HepG2 (cell line): ENCODE measurements around the gene FKBP8. TPM values are rescaled to one million over a fixed set of nuclear protein-coding genes. Genes with fewer than 3 reads are reported as not detected.

Experiments
- CHD2 ChIP-seq: IDR thresholded peaks from 2 replicates; pipeline ENCODE4 v1.6.1; 2011; ENCODE audit warnings: low read depth, low read length, improper control_type of control experiment
- EHMT2 ChIP-seq: fragments of 200-600 bp; sonication (generic); IDR thresholded peaks from 2 replicates; pipeline ENCODE4 v1.7.0; 2017; ENCODE audit warnings: antibody characterized with exemption, low read depth, low read length, borderline replicate concordance
- KAT2B ChIP-seq: fragments of 150-350 bp; IDR thresholded peaks from 2 replicates; pipeline ENCODE4 v1.6.1; 2014; ENCODE audit warnings: low read depth, low read length, borderline replicate concordance
- MLX ChIP-seq: IDR thresholded peaks from 2 replicates; pipeline ENCODE4 v1.6.1; 2016
- NONO ChIP-seq, 2 experiments: fragments of 450-650 bp in 1 of 2; sonication (generic) in 1 of 2; formaldehyde crosslinking in 1 of 2; IDR thresholded peaks in 1 of 2; conservative IDR thresholded peaks in 1 of 2; 2 replicates each; pipeline versions ENCODE4 v1.6.1 to v1.8.0; 2017 to 2022; ENCODE audit warnings: mild to moderate bottlenecking in 1 of 2, missing genetic modification reagents in 1 of 2, moderate library complexity in 1 of 2
- NR2F1 ChIP-seq, 2 experiments: fragments of 450-650 bp in 1 of 2; formaldehyde crosslinking in 1 of 2; IDR thresholded peaks; 2 replicates each; pipeline versions ENCODE4 v1.5.0 to v1.6.1; 2016 to 2020; ENCODE audit warnings: mild to moderate bottlenecking in 1 of 2, missing compliant biosample characterization in 1 of 2, missing genetic modification reagents in 1 of 2, moderate library complexity in 1 of 2
- PCBP1 ChIP-seq: fragments of 200-400 bp; formaldehyde crosslinking; IDR thresholded peaks from 2 replicates; pipeline ENCODE4 v1.6.1; 2017; ENCODE audit warnings: mild to moderate bottlenecking, low read depth, low read length, borderline replicate concordance
- SYNCRIP ChIP-seq: fragments of 200-400 bp; formaldehyde crosslinking; IDR thresholded peaks from 2 replicates; pipeline ENCODE4 v1.6.1; 2018; ENCODE audit warnings: mild to moderate bottlenecking, low read depth, low read length; ENCODE audit not compliant: insufficient read depth
- ZBTB43 ChIP-seq: sonication (generic); formaldehyde crosslinking; conservative IDR thresholded peaks from 2 replicates; pipeline ENCODE4 v1.4.0; 2020; ENCODE audit warnings: missing genetic modification reagents
- ZNF136 ChIP-seq: sonication (generic); formaldehyde crosslinking; IDR thresholded peaks from 2 replicates; pipeline ENCODE4 v1.8.1; 2022; ENCODE audit warnings: low read depth, mild to moderate bottlenecking, moderate library complexity, missing genetic modification reagents
- ZNF264 ChIP-seq: sonication (generic); formaldehyde crosslinking; IDR thresholded peaks from 2 replicates; pipeline ENCODE4 v1.4.0; 2020; ENCODE audit warnings: missing genetic modification reagents
- ZNF34 ChIP-seq: sonication (generic); formaldehyde crosslinking; IDR thresholded peaks from 2 replicates; pipeline ENCODE4 v1.4.0; 2020; ENCODE audit warnings: mild to moderate bottlenecking, missing genetic modification reagents, borderline replicate concordance
- ZNF446 ChIP-seq: sonication (generic); formaldehyde crosslinking; IDR thresholded peaks from 2 replicates; pipeline ENCODE4 v1.5.0; 2020; ENCODE audit warnings: mild to moderate bottlenecking, missing genetic modification reagents
- ZNF564 ChIP-seq: sonication (generic); formaldehyde crosslinking; IDR thresholded peaks from 2 replicates; pipeline ENCODE4 v1.8.1; 2023; ENCODE audit warnings: mild to moderate bottlenecking, missing genetic modification reagents
- ZNF609 ChIP-seq: sonication (generic); formaldehyde crosslinking; IDR thresholded peaks from 2 replicates; pipeline ENCODE4 v1.4.0; 2020; ENCODE audit warnings: mild to moderate bottlenecking, missing genetic modification reagents, borderline replicate concordance
- polyA plus RNA-seq, 8 experiments: library from polyadenylated mRNA; depleted of rRNA in 3 of 8; stranded (reverse) in 7 of 8; unstranded in 1 of 8; fragments of >200 nt; fragmentation: Illumina TruSeq in 4 of 8; extraction: Trizol in 4 of 8; gene quantifications; 2 replicates each; pipeline versions ENCODE4 v1.2.1 to v1.2.3, GENCODE V29; 2011 to 2016; ENCODE audit warnings: low read depth in 4 of 8, missing spikeins in 1 of 8, mixed read lengths in 1 of 8; ENCODE audit not compliant: insufficient read depth in 1 of 8
- total RNA-seq, 5 experiments: library from RNA; depleted of rRNA; stranded (reverse); fragments of >200 nt; fragmentation: Illumina TruSeq; extraction: Trizol; gene quantifications; 2 replicates each; pipeline ENCODE4 v1.2.3, GENCODE V29; 2016; ENCODE audit warnings: low read depth in 1 of 5
- TF ChIP-seq, protein P1 (sequence below): sonication (generic); formaldehyde crosslinking; IDR thresholded peaks from 2 replicates; pipeline ENCODE4 v1.4.0; 2020; ENCODE audit warnings: missing genetic modification reagents
- TF ChIP-seq, protein P2 (sequence below): sonication (generic); formaldehyde crosslinking; IDR thresholded peaks from 2 replicates; pipeline ENCODE4 v1.5.0; 2020; ENCODE audit warnings: missing genetic modification reagents, mild to moderate bottlenecking, borderline replicate concordance

FKBP8 gene
- total and polyA plus RNA-seq, 2 of the 13 experiments (the other 11 are each of a cell fraction or from before 2014, with no cell fraction given) = 81.7 to 93.9 TPM

- no peak for TF ChIP-seq NR2F1 (CRISPR knock-in tag; IDR thresholded peaks at IDR 0.05)
- no peak for TF ChIP-seq ZNF264 (CRISPR knock-in tag)
- TF ChIP-seq ZNF609 (CRISPR knock-in tag) = no peak
- TF ChIP-seq SYNCRIP = no peak
- TF ChIP-seq ZNF564 = no peak
- no peak for TF ChIP-seq KAT2B
- TF ChIP-seq, protein P1, sequence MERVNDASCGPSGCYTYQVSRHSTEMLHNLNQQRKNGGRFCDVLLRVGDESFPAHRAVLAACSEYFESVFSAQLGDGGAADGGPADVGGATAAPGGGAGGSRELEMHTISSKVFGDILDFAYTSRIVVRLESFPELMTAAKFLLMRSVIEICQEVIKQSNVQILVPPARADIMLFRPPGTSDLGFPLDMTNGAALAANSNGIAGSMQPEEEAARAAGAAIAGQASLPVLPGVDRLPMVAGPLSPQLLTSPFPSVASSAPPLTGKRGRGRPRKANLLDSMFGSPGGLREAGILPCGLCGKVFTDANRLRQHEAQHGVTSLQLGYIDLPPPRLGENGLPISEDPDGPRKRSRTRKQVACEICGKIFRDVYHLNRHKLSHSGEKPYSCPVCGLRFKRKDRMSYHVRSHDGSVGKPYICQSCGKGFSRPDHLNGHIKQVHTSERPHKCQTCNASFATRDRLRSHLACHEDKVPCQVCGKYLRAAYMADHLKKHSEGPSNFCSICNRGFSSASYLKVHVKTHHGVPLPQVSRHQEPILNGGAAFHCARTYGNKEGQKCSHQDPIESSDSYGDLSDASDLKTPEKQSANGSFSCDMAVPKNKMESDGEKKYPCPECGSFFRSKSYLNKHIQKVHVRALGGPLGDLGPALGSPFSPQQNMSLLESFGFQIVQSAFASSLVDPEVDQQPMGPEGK (CRISPR knock-in tag) = peak; percentile 57; the same call in 1 of the 2 replicates
- no peak for TF ChIP-seq PCBP1
- TF ChIP-seq CHD2 = no peak
- TF ChIP-seq ZNF136 (CRISPR knock-in tag) = no peak
- TF ChIP-seq, protein P2, sequence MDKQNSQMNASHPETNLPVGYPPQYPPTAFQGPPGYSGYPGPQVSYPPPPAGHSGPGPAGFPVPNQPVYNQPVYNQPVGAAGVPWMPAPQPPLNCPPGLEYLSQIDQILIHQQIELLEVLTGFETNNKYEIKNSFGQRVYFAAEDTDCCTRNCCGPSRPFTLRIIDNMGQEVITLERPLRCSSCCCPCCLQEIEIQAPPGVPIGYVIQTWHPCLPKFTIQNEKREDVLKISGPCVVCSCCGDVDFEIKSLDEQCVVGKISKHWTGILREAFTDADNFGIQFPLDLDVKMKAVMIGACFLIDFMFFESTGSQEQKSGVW (CRISPR knock-in tag) = no peak
- TF ChIP-seq ZBTB43 (CRISPR knock-in tag) = no peak
- TF ChIP-seq MLX (CRISPR knock-in tag) = 0 out of 2 replicates have a peak, but pooled peaks have one; percentile 13
- no peak for TF ChIP-seq ZNF446 (CRISPR knock-in tag)
- no peak for TF ChIP-seq EHMT2
- TF ChIP-seq ZNF34 = no peak
- no peak for TF ChIP-seq NONO (IDR thresholded peaks at IDR 0.05)
- TF ChIP-seq NONO (CRISPR knock-in tag; conservative IDR thresholded peaks at IDR 0.05) = no peak
These were observed 47.0 kb downstream of the FKBP8 start (continued) for GRCh38 chr19:18496167-18496979.
